Stimulated activated CD8-positive, alpha-beta memory T cell treated with anti-CD3 and anti-CD28 coated beads, Interleukin-7, amount 100 ng/mL, for 48 hours (primary cell): ENCODE data around the gene CALN1.
"Not testable (repeated sequence)": the region's sequence is repeated elsewhere in the genome, so short reads cannot be mapped to it uniquely, and the experiment has no call there.

Experiments used
- DNase-seq, 2 donors: peaks; one replicate each; pipeline ENCODE4 v3.0.0-alpha.2; 2020; ENCODE audit warnings: low read depth in 1 of 2; ENCODE audit errors: extremely low read depth in 1 of 2

The CALN1 gene

DNA sequence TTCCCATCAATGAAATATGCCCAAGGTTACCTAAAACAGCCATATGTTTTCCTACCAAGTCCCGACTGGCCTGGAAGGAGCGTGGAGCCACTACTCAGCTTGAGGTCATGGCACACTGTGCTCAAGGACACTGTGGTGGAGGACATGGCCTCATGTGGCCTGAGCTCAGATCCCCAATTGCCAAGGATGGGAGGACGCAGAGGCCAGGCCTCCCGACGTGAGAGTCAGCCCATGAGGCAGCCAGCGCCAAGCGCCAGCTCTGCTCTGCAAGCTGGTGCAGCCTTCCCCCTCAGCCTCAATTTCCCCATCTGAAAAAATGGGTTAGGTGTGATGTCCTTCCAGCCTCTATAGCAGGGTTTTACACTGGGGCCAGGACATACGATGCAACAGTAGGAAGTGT lies 302.6 kb downstream of the CALN1 start:
- no peak for DNase-seq

DNA sequence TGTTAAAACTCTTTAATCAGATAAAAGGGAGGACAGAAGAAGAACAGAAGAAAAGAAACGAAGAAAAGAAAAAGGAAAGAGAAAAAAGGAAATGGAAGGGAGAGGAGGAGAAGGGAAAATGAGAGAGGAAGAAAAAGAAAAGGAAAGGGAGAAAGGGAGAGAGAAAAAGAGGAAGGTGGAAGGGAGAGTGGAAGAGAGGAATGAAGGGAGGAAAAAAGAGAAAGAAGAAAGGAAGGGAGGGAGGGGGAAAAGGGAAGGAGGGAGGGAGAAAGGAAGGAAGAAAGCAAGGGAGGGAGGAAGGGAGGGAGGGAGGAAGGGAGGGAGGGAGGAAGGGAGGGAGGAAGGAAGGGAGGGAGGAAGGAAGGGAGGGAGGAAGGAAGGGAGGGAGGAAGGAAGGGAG lies 305.7 kb downstream of the CALN1 start:
- no peak for DNase-seq

DNA sequence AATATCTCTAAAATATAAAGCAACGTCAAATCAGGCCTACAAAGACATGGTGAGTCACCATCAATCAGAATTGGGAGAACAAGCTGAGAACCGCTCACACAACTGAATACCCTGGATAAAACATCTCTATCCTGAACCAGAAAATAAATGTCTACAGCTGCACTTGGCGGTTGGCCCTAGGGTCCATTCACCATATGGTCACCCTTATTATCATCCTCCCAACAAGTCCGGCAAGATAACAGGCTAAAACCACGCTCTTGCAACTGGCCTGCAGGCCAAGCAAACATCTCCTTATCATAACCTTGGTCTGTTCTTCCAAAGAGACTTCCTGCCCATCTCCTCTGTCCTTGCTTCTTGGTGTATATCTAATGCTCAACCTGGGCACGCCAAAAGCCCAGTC lies 310.7 kb downstream of the CALN1 start:
- DNase-seq: no peak

DNA sequence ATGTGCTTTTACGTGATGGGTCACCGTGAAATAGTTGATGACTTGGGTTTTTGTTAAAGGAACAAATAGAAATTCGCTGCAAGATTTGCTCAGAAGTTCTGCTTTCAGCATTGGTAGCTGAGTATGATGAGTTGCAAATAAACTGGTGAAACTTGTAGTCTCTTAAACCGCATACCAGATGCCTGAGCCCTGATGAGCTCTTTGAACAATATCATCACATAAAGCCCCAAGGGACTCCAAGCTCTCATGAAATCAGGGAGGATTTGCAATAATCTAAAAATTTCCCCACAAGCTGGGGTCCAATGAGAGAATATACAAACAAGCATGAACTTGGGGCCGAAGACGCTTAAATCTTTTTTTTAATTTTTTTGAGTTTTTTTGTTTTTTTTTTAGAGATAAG lies 312.4 kb downstream of the CALN1 start:
- no peak for DNase-seq

DNA sequence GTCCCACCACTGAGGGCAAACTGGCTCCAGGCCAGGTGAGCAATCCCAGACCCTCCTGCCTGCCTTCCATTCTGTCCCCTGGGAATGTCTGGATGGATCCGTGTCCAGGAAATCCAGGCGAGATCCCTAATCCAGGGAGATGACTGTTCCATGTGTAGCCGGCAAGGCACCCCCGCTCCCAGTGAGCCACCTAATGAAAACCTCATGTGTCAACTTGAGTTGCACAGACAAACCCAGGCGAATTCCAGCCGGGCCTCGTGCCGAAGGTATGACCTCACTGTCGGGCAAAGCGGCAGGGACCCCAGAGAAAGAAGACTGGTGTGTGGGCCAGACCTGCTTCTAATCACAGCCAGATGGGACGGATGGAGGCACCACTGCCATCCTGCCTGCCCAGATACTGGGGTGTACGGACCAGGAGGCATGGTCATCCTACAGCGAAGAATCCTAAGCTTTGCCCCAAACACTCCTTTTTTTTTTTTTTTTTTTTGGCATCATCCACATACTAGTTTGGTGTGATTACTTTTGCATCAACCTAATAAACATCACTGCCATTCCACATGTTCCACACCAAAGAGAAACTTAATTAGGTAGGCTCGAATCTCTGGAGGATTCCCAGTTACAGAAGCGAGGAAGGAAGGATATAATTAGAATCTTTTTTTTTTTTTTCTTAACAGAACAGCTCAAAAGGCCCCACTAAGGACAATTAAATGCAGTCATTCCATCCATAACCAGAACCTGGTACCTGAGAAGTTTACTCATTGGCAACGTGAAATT lies 313.1 kb downstream of the CALN1 start:
- DNase-seq: no peak

DNA sequence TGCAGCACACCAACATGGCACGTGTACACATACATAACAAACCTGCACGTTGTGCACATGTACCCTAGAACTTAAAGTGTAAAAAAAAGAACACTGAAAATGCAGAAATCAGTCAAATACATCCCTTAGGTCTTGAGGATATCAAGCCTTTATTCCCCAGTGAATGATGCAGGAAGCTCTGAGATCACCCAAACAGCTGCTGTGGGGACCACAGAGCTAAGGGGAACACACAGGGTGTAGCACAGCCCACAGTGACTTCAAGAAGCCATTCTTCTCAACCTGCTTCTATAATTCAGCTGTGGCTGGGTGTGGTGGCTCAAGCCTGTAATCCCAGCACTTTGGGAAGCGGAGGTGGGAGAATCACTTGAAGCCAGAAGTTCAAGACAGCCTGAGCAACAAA lies 314.9 kb downstream of the CALN1 start:
- DNase-seq: no peak

DNA sequence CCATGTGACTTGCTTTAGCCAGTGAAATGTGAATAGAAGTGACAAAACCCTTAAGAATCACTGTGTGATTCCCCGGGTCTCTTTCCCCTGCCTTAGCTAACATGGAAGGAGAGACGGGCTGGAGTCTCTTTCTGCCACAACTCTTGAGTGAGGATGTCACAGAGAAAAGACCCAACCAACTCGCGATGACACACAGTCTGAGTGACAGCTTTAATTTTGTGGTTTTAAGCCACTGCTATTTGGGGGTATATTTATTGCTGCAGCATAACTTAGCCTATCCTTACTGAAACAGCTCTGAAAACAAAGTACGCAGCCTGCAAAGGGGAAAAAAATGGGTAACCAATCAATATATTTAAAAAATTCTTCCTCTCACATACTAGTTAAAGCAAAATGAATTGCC lies 319.4 kb downstream of the CALN1 start:
- DNase-seq: no peak

DNA sequence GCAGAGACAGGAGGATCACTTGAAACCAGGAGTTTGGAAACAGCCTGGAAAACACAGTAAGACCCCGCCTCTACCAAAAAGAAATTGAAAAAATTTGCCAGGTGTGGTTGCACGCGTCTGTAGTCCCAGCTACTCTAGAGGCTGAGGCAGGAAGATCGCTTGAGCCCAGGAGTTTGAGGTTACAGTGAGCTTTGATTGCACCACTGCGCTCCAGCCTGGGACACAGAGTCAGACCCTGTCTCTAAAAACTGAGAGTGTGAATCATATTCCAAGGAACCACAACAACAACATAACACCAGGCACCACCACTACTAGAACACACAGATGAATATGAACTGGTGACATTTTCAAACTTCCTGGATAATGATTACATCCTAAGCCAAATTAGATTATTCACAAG lies 324.2 kb downstream of the CALN1 start:
- DNase-seq: no peak

DNA sequence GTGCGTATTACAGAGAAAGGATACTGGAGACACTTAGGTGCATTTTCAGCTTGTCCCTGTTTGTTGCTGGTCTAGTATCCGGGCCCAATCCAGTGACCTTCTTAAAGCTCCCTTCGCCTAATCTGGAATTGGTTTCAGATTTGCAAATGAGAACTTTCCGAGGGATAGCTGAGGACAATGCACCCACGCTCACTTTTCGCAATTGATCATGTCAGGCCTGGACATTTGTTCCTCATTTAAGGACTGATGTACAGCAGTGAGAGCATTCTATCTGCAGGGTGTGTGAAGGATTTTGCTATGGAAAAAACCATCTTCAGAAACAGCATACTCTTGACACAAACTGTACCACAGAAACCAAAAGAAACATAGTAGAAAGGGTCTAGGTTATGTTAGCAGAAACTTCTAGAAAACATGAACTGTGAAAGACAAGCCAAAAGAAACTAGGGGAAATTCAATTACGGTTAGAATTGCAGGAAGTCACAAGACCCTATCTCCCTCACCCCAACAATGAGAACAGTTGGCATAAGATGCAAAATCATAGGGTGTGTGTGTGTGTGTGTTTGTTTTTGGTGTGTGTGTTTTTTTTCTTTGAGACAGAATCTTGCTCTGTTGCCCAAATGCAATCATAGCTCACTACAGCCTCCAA lies 331.1 kb downstream of the CALN1 start:
- DNase-seq: no peak

DNA sequence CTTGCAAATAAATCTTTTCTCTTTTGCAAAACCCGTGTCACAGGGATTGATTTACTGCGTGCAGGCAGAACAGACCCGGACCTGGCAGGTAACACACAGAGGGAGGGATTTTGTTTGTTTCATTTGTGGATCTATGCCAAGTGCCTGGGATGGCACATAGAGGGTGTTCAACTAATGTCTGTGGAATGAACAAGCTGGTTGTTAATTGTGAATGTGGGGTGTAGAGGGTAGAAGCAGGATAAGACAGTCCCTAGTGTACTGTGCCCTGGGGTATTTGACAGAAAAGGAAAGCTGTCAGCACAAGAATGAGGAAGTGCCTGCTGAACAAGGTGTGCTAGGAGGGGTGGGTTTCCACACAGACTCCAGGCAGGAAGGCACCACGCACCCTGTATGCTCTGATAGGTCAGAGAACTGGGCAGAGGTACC lies 331.8 kb downstream of the CALN1 start:
- DNase-seq: no peak

DNA sequence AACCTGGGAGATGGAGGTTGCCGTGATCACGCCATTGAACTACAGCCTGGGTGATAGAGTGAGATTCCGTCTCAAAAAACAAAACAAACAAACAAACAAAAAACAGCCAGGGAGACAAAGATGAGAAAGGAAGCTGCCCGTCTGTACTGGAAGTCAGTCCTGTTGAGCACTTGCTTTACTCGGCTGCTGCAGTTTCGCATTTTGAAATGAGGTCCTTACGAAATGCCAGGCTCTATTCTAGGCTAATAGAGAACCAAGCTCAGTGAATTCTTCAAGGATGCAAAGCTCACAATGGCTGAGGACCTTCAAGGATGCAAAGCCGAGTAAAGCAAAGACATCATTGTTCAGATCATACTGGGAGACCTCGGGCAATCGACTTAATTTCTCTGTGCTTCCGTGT lies 333.3 kb downstream of the CALN1 start:
- DNase-seq: no peak

DNA sequence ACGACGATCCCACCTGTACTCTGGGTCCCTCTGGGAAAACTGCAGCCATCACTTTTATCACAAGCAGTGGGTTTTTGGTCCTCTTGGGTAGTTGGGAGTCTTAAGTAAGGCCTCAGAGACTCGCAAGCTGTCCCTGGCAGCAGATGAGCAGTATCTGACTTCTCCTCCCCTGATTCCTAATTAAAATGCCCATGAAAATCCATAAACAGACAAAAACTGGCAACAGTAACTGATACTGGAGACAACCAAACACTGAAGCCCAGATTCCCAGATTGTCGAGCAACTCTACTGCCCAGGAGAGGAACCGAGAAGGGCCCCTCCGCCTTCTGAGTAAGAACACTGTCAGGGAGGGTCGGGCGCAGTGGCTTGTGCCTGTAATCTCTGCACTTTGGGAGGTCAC lies 333.8 kb downstream of the CALN1 start:
- DNase-seq: no peak

DNA sequence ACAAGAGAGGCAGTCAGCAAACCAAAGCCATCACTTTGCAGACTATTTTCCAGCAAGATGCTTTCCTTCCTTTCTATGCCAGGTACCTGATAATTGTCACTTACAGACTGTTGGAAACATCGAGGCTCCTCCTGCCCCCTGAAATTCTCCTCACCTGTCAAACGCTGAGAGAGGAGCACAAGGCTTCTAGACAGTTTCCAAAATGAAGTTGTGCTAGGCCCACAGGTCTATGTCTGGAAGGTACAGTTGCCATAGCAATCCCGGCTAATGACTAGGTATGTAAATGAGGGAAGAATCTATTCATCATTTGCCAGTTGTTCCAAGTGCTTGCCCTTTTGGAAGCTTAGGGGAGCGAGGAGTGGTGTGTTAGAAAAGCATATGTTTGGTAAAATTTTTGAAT lies 334.4 kb downstream of the CALN1 start:
- DNase-seq: no peak

DNA sequence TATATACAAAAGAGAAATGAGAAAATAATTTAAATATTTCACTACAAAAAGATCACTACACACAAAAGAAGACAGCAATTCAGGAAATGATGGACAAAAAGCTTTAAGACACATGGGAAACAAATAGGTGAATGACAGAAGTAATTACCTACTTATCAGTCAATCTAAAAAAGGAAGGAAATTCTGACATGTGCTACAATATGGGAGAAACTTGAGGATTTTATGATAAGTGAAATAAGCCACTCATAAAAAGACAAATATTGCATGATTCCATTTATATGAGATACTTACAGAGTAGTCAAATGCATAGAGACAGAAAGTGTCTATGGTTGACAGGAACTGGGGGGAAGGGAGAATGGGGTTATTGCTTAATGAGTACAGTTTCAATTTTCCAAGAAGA lies 339.2 kb downstream of the CALN1 start:
- DNase-seq: no peak

DNA sequence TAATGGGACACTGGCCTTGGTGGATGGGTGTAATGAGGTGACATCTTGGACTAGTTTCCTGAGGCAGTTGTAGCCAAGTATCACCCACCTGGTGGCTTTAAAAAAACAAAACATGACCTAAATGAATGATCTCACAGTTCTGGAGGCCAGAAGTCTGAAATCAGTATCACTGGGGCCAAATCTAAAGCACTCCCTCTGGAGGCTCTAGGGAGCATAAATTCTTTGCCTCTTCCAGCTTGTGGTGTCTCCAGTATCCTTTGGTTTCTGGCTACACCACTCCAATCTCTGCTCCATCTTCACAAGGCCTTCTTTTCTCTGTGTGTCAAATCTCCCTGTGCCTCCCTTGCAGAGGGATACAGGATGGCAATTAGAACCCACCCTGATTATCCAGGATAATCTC lies 342.9 kb downstream of the CALN1 start:
- DNase-seq: no peak

DNA sequence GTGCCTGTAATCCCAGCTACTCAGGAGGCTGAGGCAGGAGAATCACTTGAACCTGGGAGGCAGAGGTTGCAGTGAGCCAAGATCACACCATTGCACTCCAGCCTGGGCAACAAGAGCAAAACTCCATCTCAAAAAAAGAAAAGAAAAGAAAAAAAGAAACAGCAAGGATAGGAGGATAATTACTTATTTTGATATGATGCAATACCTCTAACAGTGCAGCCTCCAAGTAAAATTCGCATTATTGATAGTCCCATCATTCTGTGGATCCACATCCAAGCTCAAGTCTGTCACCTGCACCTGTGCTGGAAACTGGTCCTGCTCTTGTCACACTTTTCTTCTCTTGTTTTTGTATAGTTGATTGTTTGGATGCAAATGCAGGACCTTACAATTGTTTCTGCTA lies 346.4 kb downstream of the CALN1 start:
- not testable (repeated sequence) for DNase-seq

DNA sequence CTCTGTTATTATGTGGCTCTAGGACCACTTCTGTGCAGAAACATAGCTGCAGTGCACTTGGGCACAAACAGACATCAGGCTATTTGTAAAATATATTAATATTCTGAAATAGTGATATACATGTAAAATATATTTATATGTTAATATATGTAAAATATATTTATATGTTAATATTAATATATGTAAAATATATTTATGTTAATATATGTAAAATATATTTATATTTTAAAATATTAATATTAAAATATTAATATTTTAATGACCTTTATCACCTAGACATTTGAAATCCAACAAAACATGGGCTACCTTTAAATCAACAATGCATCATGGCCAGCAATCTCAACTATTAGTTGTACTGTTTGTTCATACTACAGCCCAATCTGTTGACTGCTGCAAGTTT lies 347.2 kb downstream of the CALN1 start:
- DNase-seq: no peak

DNA sequence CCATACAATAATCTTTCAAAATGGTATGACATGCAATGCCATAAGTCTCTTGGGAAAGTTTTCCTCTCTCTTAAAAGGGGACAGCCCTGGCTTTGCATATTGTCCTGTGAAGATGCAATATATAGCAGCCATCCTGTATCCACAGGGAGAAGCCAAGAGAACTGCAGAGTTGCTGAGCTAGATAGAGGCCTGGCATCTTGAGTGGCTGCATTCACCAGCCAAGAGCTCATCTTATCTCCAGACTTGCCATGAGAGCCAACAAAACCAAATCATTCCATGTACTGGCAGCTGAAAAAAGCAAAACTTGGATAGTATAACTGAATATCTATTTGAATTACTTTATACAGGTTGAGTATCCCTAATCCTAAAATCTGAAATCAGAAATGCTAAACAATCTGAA lies 348.8 kb downstream of the CALN1 start:
- DNase-seq: no peak

DNA sequence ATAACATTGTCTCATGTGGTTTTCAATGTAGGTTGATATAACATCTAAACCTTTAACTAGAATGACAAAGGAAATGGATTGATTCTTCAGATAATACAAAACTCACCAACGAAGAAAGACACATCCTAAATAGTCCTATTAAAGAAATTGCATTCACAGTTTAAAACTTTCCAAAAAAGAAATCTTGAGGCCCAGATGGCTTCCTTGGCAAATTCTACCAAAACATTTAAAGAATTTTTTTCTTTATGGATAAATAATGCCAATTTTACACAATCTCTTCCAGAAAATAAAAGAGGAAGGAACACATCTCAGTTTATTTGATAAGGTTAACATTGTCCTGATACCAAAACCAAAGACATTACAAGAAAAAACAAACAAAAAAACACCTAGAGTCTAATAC lies 349.5 kb downstream of the CALN1 start:
- DNase-seq: no peak

DNA sequence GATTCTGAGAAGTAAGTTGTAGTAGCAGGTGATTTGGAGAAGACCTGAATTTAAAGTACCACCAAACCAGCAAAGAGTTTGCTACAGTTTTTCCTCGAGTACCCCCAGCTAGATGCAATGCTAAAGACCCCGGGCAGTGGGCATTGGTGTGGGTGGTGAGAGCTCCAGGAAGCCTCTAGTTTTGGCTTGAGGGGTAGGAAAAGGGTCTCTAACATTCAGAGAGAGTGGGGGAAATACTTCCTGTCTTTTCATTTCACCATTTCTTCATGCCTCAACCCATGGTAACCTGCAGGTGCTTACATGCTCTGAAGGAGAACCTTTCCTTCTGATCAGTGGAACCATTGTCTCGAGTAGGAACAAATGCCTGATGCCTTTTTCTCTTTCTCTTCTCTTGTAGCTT lies 352.2 kb downstream of the CALN1 start:
- DNase-seq: no peak

DNA sequence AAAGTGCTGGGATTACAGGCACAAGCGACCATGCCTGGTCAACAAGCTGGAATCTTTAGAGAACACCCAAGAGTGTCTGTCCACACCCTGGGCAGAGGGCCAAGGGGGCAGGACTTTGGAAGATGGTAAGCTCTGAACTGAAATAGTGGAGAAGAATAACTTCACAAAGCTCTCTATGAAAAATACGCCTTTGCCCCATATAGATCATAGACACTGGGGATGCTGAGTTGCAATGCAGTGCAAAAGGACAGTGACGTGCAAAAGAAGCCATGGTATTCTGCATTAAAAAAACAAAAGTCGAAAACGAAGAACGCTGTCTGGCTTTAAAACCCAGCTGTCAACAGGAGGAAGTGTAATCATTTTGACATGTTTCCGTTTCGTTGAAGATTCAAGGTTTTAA lies 353.6 kb downstream of the CALN1 start:
- DNase-seq: no peak

DNA sequence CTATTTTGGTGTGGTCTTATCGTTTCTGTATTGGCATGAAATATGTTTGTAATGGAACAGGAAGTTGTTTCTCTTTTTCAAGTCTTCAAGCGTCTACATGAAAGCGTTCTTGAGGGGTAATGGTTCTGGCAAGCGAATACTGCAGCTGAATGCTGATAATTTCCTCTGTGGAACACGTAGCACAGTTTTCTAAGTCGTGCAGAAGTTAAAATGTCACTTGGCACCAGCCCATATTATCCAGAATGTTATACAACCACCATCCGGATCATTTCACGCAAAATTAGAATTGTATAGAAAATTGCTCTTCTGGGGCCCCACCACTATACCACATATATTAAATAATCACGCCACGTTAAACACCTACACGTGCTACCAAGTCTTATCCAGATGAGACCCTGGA lies 354.3 kb downstream of the CALN1 start:
- DNase-seq: no peak

DNA sequence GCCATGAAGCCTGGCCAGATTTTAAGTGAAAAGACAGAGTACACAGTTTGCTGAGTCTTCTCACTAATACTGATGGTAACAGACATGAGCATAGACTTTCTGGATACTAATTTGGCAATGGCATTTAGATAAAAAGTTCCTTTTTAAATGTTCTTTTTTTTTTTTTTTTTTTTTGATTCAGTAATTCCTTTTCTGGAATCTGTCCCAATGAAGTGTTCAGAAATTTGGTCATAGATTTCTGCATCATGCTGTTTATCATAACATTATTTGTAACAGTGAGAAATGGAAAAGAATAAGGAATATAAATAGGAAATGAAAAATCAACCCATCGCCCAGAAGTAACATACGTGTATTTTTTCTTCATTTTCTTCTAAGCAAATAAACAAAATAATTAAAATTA lies 354.9 kb downstream of the CALN1 start:
- DNase-seq: no peak
